HepG2 (cell line): Measurements from ENCODE around the gene PEX14. TPM values are rescaled to one million over a fixed set of nuclear protein-coding genes. Genes with fewer than 3 reads are reported as not detected.

Experiments used
- CCAR2 ChIP-seq: fragments of 200-400 bp; formaldehyde crosslinking; optimal IDR thresholded peaks from 2 replicates; pipeline ENCODE3; 2018; ENCODE audit warnings: low read depth, mild to moderate bottlenecking, low read length, moderate library complexity
- CENPX ChIP-seq: sonication (generic); formaldehyde crosslinking; IDR thresholded peaks from 2 replicates; pipeline ENCODE4 v1.9.0; 2021; ENCODE audit warnings: mild to moderate bottlenecking, missing genetic modification reagents, moderate library complexity
- CREBL2 ChIP-seq: sonication (generic); formaldehyde crosslinking; IDR thresholded peaks from 2 replicates; pipeline ENCODE4 v1.8.1; 2023; ENCODE audit warnings: missing genetic modification reagents, mild to moderate bottlenecking, borderline replicate concordance
- HIVEP1 ChIP-seq: sonication (generic); formaldehyde crosslinking; IDR thresholded peaks from 2 replicates; pipeline ENCODE4 v1.4.0; 2020; ENCODE audit warnings: mild to moderate bottlenecking, missing genetic modification reagents
- KMT2A ChIP-seq: sonication (generic); formaldehyde crosslinking; IDR thresholded peaks from 2 replicates; pipeline ENCODE4 v1.4.0; 2020; ENCODE audit warnings: missing genetic modification reagents
- NFE2L1 ChIP-seq: sonication (generic); formaldehyde crosslinking; IDR thresholded peaks from 2 replicates; pipeline ENCODE4 v1.4.0; 2020; ENCODE audit warnings: missing genetic modification reagents, mild to moderate bottlenecking, borderline replicate concordance
- SOX6 ChIP-seq, 2 experiments: fragments of 450-650 bp in 1 of 2; sonication (generic) in 1 of 2; formaldehyde crosslinking in 1 of 2; IDR thresholded peaks; 2 replicates each; pipeline versions ENCODE4 v1.4.0 to v1.6.1; 2017 to 2020; ENCODE audit warnings: antibody characterized with exemption in 1 of 2, mild to moderate bottlenecking in 1 of 2, missing genetic modification reagents in 1 of 2
- SP2 ChIP-seq: sonication (generic); formaldehyde crosslinking; IDR thresholded peaks from 2 replicates; pipeline ENCODE4 v1.5.1; 2020; ENCODE audit warnings: mild to moderate bottlenecking, missing genetic modification reagents
- TERF1 ChIP-seq: sonication (generic); formaldehyde crosslinking; IDR thresholded peaks from 2 replicates; pipeline ENCODE4 v1.8.0; 2022; ENCODE audit warnings: mild to moderate bottlenecking, missing genetic modification reagents, moderate library complexity
- XRCC5 ChIP-seq: fragments of 200-400 bp; formaldehyde crosslinking; optimal IDR thresholded peaks from 2 replicates; pipeline ENCODE3; 2017; ENCODE audit warnings: mild to moderate bottlenecking, low read length
- YEATS2 ChIP-seq: sonication (generic); formaldehyde crosslinking; IDR thresholded peaks from 2 replicates; pipeline ENCODE4 v1.4.0; 2020; ENCODE audit warnings: missing genetic modification reagents, borderline replicate concordance
- ZNF552 ChIP-seq: sonication (generic); formaldehyde crosslinking; IDR thresholded peaks from 2 replicates; pipeline ENCODE4 v1.9.0; 2022; ENCODE audit warnings: missing genetic modification reagents, mild to moderate bottlenecking, borderline replicate concordance
- ZNF598 ChIP-seq: sonication (generic); formaldehyde crosslinking; IDR thresholded peaks from 2 replicates; pipeline ENCODE4 v1.5.1; 2020; ENCODE audit warnings: mild to moderate bottlenecking, missing genetic modification reagents, borderline replicate concordance
- ZNF687 ChIP-seq: sonication (generic); formaldehyde crosslinking; IDR thresholded peaks from 2 replicates; pipeline ENCODE4 v1.5.1; 2020; ENCODE audit warnings: mild to moderate bottlenecking, missing genetic modification reagents, moderate library complexity
- polyA plus RNA-seq, 8 experiments: library from polyadenylated mRNA; depleted of rRNA in 3 of 8; stranded (reverse) in 7 of 8; unstranded in 1 of 8; fragments of >200 nt; fragmentation: Illumina TruSeq in 4 of 8; extraction: Trizol in 4 of 8; gene quantifications; 2 replicates each; pipeline versions ENCODE4 v1.2.1 to v1.2.3, GENCODE V29; 2011 to 2016; ENCODE audit warnings: low read depth in 4 of 8, missing spikeins in 1 of 8, mixed read lengths in 1 of 8; ENCODE audit not compliant: insufficient read depth in 1 of 8
- total RNA-seq, 5 experiments: library from RNA; depleted of rRNA; stranded (reverse); fragments of >200 nt; fragmentation: Illumina TruSeq; extraction: Trizol; gene quantifications; 2 replicates each; pipeline ENCODE4 v1.2.3, GENCODE V29; 2016; ENCODE audit warnings: low read depth in 1 of 5
- TF ChIP-seq, protein P1 (sequence below): sonication (generic); formaldehyde crosslinking; IDR thresholded peaks from 2 replicates; pipeline ENCODE4 v1.5.1; 2020; ENCODE audit warnings: mild to moderate bottlenecking, missing genetic modification reagents, borderline replicate concordance

PEX14 gene
- total and polyA plus RNA-seq, 2 of the 13 experiments (the other 11 are each of a cell fraction or from before 2014, with no cell fraction given) = 6.5 to 9.9 TPM

GRCh38 chr1:10494754-10495474 is 20.2 kb downstream of the PEX14 start (continued):
- TF ChIP-seq ZNF598 (CRISPR knock-in tag) (0 out of 2 replicates have a peak, but pooled peaks have one; percentile 25), SP2 (CRISPR knock-in tag) (no peak), CCAR2 (no peak), CENPX (CRISPR knock-in tag) (no peak), SOX6 (IDR thresholded peaks at IDR 0.05) (no peak), SOX6 (CRISPR knock-in tag; IDR thresholded peaks at IDR 0.05) (peak; percentile 34; the same call in 1 of the 2 replicates), HIVEP1 (CRISPR knock-in tag) (0 out of 2 replicates have a peak, but pooled peaks have one; percentile 49), CREBL2 (no peak), ZNF552 (CRISPR knock-in tag) (no peak), NFE2L1 (CRISPR knock-in tag) (no peak), YEATS2 (CRISPR knock-in tag) (no peak), TERF1 (CRISPR knock-in tag) (no peak), XRCC5 (peak; percentile 79), KMT2A (no peak), ZNF687 (CRISPR knock-in tag) (peak; percentile 19; the same call in 1 of the 2 replicates)
- TF ChIP-seq, protein P1, sequence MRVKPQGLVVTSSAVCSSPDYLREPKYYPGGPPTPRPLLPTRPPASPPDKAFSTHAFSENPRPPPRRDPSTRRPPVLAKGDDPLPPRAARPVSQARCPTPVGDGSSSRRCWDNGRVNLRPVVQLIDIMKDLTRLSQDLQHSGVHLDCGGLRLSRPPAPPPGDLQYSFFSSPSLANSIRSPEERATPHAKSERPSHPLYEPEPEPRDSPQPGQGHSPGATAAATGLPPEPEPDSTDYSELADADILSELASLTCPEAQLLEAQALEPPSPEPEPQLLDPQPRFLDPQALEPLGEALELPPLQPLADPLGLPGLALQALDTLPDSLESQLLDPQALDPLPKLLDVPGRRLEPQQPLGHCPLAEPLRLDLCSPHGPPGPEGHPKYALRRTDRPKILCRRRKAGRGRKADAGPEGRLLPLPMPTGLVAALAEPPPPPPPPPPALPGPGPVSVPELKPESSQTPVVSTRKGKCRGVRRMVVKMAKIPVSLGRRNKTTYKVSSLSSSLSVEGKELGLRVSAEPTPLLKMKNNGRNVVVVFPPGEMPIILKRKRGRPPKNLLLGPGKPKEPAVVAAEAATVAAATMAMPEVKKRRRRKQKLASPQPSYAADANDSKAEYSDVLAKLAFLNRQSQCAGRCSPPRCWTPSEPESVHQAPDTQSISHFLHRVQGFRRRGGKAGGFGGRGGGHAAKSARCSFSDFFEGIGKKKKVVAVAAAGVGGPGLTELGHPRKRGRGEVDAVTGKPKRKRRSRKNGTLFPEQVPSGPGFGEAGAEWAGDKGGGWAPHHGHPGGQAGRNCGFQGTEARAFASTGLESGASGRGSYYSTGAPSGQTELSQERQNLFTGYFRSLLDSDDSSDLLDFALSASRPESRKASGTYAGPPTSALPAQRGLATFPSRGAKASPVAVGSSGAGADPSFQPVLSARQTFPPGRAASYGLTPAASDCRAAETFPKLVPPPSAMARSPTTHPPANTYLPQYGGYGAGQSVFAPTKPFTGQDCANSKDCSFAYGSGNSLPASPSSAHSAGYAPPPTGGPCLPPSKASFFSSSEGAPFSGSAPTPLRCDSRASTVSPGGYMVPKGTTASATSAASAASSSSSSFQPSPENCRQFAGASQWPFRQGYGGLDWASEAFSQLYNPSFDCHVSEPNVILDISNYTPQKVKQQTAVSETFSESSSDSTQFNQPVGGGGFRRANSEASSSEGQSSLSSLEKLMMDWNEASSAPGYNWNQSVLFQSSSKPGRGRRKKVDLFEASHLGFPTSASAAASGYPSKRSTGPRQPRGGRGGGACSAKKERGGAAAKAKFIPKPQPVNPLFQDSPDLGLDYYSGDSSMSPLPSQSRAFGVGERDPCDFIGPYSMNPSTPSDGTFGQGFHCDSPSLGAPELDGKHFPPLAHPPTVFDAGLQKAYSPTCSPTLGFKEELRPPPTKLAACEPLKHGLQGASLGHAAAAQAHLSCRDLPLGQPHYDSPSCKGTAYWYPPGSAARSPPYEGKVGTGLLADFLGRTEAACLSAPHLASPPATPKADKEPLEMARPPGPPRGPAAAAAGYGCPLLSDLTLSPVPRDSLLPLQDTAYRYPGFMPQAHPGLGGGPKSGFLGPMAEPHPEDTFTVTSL (CRISPR knock-in tag) = no peak
